ENCODE results near the gene FOXN3.
A peak's percentile ranks its signal among the peaks of the same experiment; 100 is the strongest.

FOXN3 gene

DNA sequence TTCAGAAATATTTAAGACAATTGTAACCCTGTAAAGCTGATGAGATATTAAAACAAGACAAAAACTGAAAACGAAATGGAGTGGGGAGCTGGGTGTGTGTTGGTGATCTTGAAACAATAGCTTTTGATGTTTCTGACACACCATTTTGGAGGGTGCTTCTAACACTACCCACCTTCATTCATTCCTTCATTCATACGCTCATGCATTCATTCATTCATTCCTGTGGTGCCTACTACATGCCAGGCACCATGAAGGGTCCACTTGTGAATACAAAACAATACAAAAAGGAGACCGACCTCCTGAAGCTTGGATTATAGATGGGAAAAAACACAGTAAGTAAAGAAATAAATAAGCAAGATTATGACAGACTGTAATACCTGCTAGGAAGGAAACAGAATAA is 60.5 kb downstream of the FOXN3 start:
- no peak overlapping the region for H3K27ac ChIP-seq (ENCODE audit: low read length)

DNA sequence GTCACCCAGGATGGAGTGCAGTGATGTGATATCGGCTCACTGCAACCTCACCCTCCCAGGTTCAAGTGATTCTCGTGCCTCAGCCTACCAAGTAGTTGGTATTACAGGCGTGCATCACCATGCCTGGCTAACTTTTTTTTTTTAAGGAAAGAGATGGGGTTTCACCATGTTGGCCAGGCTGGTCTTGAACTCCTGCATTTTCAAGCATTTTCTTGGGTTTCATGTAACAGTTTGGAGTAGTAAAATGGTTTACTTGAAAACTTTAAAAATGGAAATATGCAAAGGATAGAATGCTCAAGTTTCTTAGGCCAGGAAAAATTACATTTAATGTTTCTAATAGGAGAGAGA is 63.3 kb downstream of the FOXN3 start:
- Histone ChIP-seq H4K20me1 (ENCODE audit: insufficient read depth, low read length) (no peaks in the 10 kb centered on the region; the same call in 1 of the 2 replicates), H3K9me3 (ENCODE audit: insufficient read depth, low read length) (no peaks in the 10 kb centered on the region), H3K4me1 (ENCODE audit: low read length) (peaks cover 10% of the 10 kb centered on the region), H3K4me2 (ENCODE audit: low read length) (no peak overlapping the region), H3K27ac (ENCODE audit: low read length) (no peak overlapping the region), H3K27me3 (ENCODE audit: low read depth, low read length) (no peaks in the 10 kb centered on the region), H3K4me3 (ENCODE audit: low read length) (no peak overlapping the region), H3K9ac (ENCODE audit: low read length) (no peak overlapping the region), H2AFZ (ENCODE audit: low read depth, low read length) (no peak overlapping the region), H3K79me2 (ENCODE audit: low read length) (no peaks in the 10 kb centered on the region), H3K36me3 (replicated peaks; ENCODE audit: low read depth, low read length) (peaks cover 13% of the 10 kb centered on the region)
- TF ChIP-seq EZH2phosphoT487 (IDR thresholded peaks at IDR 0.05; ENCODE audit: low read depth), result no peak
- TF ChIP-seq, protein P1, sequence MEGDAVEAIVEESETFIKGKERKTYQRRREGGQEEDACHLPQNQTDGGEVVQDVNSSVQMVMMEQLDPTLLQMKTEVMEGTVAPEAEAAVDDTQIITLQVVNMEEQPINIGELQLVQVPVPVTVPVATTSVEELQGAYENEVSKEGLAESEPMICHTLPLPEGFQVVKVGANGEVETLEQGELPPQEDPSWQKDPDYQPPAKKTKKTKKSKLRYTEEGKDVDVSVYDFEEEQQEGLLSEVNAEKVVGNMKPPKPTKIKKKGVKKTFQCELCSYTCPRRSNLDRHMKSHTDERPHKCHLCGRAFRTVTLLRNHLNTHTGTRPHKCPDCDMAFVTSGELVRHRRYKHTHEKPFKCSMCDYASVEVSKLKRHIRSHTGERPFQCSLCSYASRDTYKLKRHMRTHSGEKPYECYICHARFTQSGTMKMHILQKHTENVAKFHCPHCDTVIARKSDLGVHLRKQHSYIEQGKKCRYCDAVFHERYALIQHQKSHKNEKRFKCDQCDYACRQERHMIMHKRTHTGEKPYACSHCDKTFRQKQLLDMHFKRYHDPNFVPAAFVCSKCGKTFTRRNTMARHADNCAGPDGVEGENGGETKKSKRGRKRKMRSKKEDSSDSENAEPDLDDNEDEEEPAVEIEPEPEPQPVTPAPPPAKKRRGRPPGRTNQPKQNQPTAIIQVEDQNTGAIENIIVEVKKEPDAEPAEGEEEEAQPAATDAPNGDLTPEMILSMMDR (IDR thresholded peaks at IDR 0.05; ENCODE audit: low read depth, low read length), result no peak

More for the DNA sequence above, 60.5 kb downstream of the FOXN3 start:
- H3K4me3 ChIP-seq (ENCODE audit: low read length), result no peak overlapping the region
- no peaks in the 10 kb centered on the region for H3K36me3 ChIP-seq (replicated peaks; ENCODE audit: low read depth, low read length)
- no peak overlapping the region for H3K9ac ChIP-seq (ENCODE audit: low read length)
- H3K9me3 ChIP-seq (ENCODE audit: insufficient read depth, low read length), result no peaks in the 10 kb centered on the region
- peaks cover 3% of the 10 kb centered on the region for H3K4me1 ChIP-seq (ENCODE audit: low read length)
- TF ChIP-seq, protein P1 (IDR thresholded peaks at IDR 0.05; ENCODE audit: low read depth, low read length), result no peak
- no peak for TF ChIP-seq EZH2phosphoT487 (IDR thresholded peaks at IDR 0.05; ENCODE audit: low read depth)
- H3K79me2 ChIP-seq (ENCODE audit: low read length), result no peaks in the 10 kb centered on the region
- H2AFZ ChIP-seq (ENCODE audit: low read depth, low read length), result no peak overlapping the region
- H3K27me3 ChIP-seq (ENCODE audit: low read depth, low read length), result no peaks in the 10 kb centered on the region
- H4K20me1 ChIP-seq (ENCODE audit: insufficient read depth, low read length), result no peaks in the 10 kb centered on the region; the same call in 1 of the 2 replicates
- no peak overlapping the region for H3K4me2 ChIP-seq (ENCODE audit: low read length)

DNA sequence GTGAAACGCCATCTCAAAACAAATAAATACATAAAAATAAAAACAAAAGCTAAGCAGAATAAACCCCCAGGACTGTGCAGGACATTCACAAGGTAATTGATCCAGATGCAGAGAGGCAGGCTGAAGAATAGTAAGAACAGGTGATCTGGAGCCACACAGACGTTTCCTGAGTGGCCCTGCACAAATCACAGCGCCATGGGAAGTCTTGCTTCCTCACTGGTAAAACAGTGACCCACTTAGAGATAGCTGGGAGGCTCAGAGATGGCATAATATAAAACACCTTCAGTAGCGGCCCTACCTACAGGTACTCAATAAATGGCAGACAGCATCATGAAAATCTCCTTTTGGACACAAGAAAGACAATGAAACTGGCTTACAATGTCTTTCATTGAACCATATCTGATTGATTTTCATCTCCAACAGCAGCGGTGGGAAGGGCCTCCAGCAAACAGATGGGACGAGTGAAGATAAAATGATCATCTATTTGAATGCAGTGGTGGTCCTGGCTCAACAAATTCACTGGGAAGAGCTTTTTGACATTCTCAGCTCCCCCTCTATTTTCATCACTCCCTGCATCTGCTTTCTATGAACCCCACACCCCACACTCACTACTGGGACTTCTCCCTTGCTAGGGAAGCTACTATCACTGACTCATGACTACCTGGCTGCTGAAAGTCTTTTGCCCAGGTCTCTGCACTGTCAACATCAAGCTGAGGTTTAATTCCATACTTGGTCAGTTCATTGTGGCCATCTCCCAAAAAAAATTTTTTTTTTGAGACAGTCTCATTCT is 63.9 kb downstream of the FOXN3 start:
- Histone ChIP-seq H3K79me2 (ENCODE audit: low read length) (no peaks in the 10 kb centered on the region), H3K4me3 (ENCODE audit: low read length) (no peak overlapping the region), H3K27ac (ENCODE audit: low read length) (no peak overlapping the region), H3K27me3 (ENCODE audit: low read depth, low read length) (no peaks in the 10 kb centered on the region), H3K4me1 (ENCODE audit: low read length) (peaks cover 10% of the 10 kb centered on the region), H3K9ac (ENCODE audit: low read length) (no peak overlapping the region), H4K20me1 (ENCODE audit: insufficient read depth, low read length) (no peaks in the 10 kb centered on the region; the same call in 1 of the 2 replicates), H3K36me3 (replicated peaks; ENCODE audit: low read depth, low read length) (peaks cover 13% of the 10 kb centered on the region), H2AFZ (ENCODE audit: low read depth, low read length) (no peak overlapping the region), H3K9me3 (ENCODE audit: insufficient read depth, low read length) (no peaks in the 10 kb centered on the region), H3K4me2 (ENCODE audit: low read length) (no peak overlapping the region)
- no peak for TF ChIP-seq EZH2phosphoT487 (IDR thresholded peaks at IDR 0.05; ENCODE audit: low read depth)
- TF ChIP-seq, protein P1 (IDR thresholded peaks at IDR 0.05; ENCODE audit: low read depth, low read length), result no peak

DNA sequence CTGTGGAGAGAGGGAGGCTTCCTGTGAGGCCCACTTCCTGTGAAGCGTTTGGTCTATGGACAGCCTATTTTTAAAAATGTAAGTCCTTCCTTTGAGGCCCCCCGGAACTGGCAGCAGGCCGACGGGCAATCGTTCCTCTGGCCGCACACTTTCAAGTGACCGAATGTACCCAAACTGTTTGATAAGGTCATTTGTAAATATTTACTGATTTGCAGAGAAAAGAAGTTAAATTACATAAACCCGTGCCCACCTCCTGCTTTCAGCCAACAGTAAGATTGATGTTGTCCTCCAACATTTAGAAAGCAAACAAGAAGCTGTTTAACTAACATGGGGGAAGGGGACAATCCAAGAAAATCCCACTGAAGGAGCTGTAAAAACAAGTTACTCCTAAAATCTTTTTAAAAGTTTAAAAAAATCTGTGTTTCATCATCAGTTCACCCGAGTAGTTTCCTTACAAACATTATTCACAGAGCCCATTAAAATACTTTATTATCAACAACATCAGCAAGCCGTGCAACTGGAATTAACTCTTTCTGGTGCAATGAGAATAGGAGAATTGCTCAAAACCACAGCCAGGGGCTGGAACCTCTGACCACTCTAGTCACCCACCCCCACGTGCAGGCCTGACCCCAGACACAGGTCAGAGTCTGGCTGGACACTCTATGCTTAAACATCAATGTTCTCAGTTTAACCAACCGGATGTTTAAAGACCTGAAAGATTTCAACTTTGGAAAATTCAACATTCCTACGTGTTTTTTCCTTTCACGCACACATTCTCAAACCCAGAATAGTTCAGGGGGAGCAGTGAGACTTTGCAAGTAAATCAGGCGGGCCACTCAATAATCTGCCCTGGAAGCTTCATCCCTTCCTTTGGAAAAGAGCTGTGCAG is 65.3 kb downstream of the FOXN3 start:
- Histone ChIP-seq H3K9me3 (ENCODE audit: insufficient read depth, low read length) (no peaks in the 10 kb centered on the region), H3K79me2 (ENCODE audit: low read length) (no peaks in the 10 kb centered on the region), H3K4me2 (ENCODE audit: low read length) (peak overlapping the region; percentile 15), H3K9ac (ENCODE audit: low read length) (no peak overlapping the region), H3K27ac (ENCODE audit: low read length) (no peak overlapping the region), H3K4me3 (ENCODE audit: low read length) (no peak overlapping the region), H3K4me1 (ENCODE audit: low read length) (peaks cover 10% of the 10 kb centered on the region), H3K27me3 (ENCODE audit: low read depth, low read length) (no peaks in the 10 kb centered on the region), H4K20me1 (ENCODE audit: insufficient read depth, low read length) (no peaks in the 10 kb centered on the region; the same call in 1 of the 2 replicates), H3K36me3 (replicated peaks; ENCODE audit: low read depth, low read length) (peaks cover 13% of the 10 kb centered on the region), H2AFZ (ENCODE audit: low read depth, low read length) (no peak overlapping the region)
- no peak for TF ChIP-seq EZH2phosphoT487 (IDR thresholded peaks at IDR 0.05; ENCODE audit: low read depth)
- TF ChIP-seq, protein P1 (IDR thresholded peaks at IDR 0.05; ENCODE audit: low read depth, low read length), result no peak

All from OCI-LY3 (cell line).